Upper lobe of left lung (tissue), 4 donors: Measurements from ENCODE around the gene MYOZ2.

Source experiments
- CTCF ChIP-seq, 6 experiments: fragments of 450-650 bp in 4 of 6; fragments of 200-600 bp in 2 of 6; sonication (generic) in 2 of 6; IDR thresholded peaks; one replicate each; pipeline ENCODE4 v1.5.1; 2016 to 2019; ENCODE audit warnings: antibody characterized with exemption in 6 of 6
- EP300 ChIP-seq, 4 donors: sonication (generic); formaldehyde crosslinking; IDR thresholded peaks; one replicate each; pipeline ENCODE4 v1.5.1; 2017; ENCODE audit warnings: antibody characterized with exemption in 4 of 4, control low read depth in 2 of 4
- POLR2A ChIP-seq, 4 donors: fragments of 450-650 bp; IDR thresholded peaks; one replicate each; pipeline ENCODE4 v1.5.1; 2016 to 2017; ENCODE audit warnings: antibody characterized with exemption in 4 of 4, mild to moderate bottlenecking in 2 of 4

GRCh38 chr4:119128148-119128547 lies 7.5 kb upstream of the MYOZ2 start:
- TF ChIP-seq POLR2A (IDR thresholded peaks at IDR 0.05): no peak
- no peak for TF ChIP-seq EP300 (IDR thresholded peaks at IDR 0.05)
- no peak for TF ChIP-seq CTCF (IDR thresholded peaks at IDR 0.05)
